ENCODE measurements around the gene CRTAP.
"Not testable (repeated sequence)": the region's sequence is repeated elsewhere in the genome, so short reads cannot be mapped to it uniquely, and the experiment has no call there.

CRTAP gene

GRCh38 chr3:33113772-33114621 is at the start of gene CRTAP:
TSS of gene CRTAP (plus strand) at chr3:33114014. CDS start at chr3:33114078, 64 bp downstream.
- peak; percentile 61 for DNase-seq

GRCh38 chr3:33064929-33065328 is 48.9 kb upstream of the CRTAP start:
- DNase-seq: no peak

- DNase-seq: no peak
These were observed 46.3 kb upstream of the CRTAP start for GRCh38 chr3:33067484-33067883.

GRCh38 chr3:33069862-33070261 is 44.0 kb upstream of the CRTAP start:
- peak; percentile 41 for DNase-seq

GRCh38 chr3:33071181-33071580 is 42.6 kb upstream of the CRTAP start:
- no peak for DNase-seq

GRCh38 chr3:33071946-33072345 is 41.9 kb upstream of the CRTAP start:
- no peak for DNase-seq

- peak; percentile 37 for DNase-seq
These were observed 39.4 kb upstream of the CRTAP start for GRCh38 chr3:33074217-33075067.

- no peak for DNase-seq
These were observed 37.8 kb upstream of the CRTAP start for GRCh38 chr3:33075995-33076394.

GRCh38 chr3:33076952-33077351 is 36.9 kb upstream of the CRTAP start:
- no peak for DNase-seq

- no peak for DNase-seq
These were observed 35.8 kb upstream of the CRTAP start for GRCh38 chr3:33077976-33078375.

- not testable (repeated sequence) for DNase-seq
These were observed 34.0 kb upstream of the CRTAP start for GRCh38 chr3:33079813-33080212.

- DNase-seq: no peak
These were observed 32.0 kb upstream of the CRTAP start for GRCh38 chr3:33081812-33082211.

- no peak for DNase-seq
These were observed 29.9 kb upstream of the CRTAP start for GRCh38 chr3:33083958-33084357.

GRCh38 chr3:33088691-33089090 is 25.1 kb upstream of the CRTAP start:
- DNase-seq: no peak

GRCh38 chr3:33089515-33089914 is 24.3 kb upstream of the CRTAP start:
- DNase-seq: no peak

- no peak for DNase-seq
These were observed 22.1 kb upstream of the CRTAP start for GRCh38 chr3:33091746-33092145.

GRCh38 chr3:33092496-33093254 is 21.1 kb upstream of the CRTAP start:
- no peak for DNase-seq

- no peak for DNase-seq
These were observed 20.0 kb upstream of the CRTAP start for GRCh38 chr3:33093847-33094246.

- no peak for DNase-seq
These were observed 18.4 kb upstream of the CRTAP start for GRCh38 chr3:33095436-33095835.

- no peak for DNase-seq
These were observed 17.5 kb upstream of the CRTAP start for GRCh38 chr3:33096093-33096868.

- DNase-seq: no peak
These were observed 14.6 kb upstream of the CRTAP start for GRCh38 chr3:33099109-33099645.

- no peak for DNase-seq
These were observed 14.1 kb upstream of the CRTAP start for GRCh38 chr3:33099701-33100100.
